ENCODE measurements around the gene PPP1R13B.
"Not testable (repeated sequence)": the region's sequence is repeated elsewhere in the genome, so short reads cannot be mapped to it uniquely, and the experiment has no call there.

The PPP1R13B gene

DNA sequence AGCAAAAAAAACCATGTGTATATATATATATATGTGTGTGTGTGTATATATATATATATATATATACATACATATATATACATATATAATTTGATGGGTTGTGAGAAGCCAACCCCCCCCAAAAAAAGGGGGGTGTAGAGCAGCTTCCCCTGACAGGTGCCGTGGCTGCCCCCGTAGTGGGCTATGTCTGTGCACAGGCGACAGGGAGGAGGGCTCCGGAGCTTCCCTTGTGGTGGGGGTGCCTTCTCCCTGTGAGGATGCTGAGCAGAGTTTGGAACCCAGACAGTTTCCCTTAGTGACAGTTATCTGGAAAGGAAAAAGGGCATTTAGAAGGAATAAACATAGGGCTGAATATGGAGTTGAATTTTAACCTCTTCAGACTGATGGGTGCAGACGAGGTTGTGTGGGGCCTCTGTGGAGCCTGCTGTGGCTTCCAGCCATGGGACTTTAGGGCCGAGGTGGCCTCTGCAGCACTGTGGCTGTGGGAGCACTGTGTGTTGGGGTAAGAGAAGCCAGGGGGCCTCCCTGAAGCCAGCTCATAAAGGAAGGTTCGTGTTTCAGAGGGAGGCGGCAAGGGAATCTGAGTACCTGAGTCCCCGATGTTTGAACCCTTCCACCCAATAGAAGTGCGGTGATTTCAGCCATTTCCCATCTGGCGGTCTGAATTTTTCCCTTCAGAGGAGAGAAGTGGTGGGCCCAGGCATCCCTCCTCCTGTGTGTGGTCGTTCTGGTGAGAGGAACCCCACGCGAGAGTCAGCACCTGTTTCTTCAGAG, 151.9 kb downstream of the PPP1R13B start:
- DNase-seq = no peak

- no peak for DNase-seq
These were observed 152.8 kb downstream of the PPP1R13B start for GRCh38 chr14:103694572-103695026.

GRCh38 chr14:103693515-103693914, 153.9 kb downstream of the PPP1R13B start:
- DNase-seq = no peak

- no peak for DNase-seq
These were observed 154.5 kb downstream of the PPP1R13B start for GRCh38 chr14:103692871-103693270.

DNA sequence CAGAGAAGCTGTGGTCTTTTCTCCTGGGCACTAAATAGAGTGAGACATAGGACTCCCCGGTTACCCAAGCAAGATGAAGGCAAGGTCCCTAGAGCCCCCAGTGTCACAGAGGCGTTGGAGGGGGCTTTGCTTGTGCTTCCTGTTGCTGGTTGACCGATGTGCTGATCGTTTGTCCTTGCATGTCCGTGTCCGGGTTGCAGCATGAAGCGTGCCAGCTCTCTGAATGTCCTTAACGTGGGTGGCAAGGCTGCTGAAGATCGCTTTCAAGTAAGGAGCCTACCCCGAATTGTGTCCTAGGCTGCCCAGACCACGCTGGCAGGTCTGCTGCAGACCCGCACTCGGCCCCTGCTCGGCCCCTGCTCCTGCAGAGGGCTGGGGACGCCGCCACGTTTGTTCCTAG, 155.2 kb downstream of the PPP1R13B start:
- no peak for DNase-seq

GRCh38 chr14:103691655-103692054, 155.7 kb downstream of the PPP1R13B start:
- not testable (repeated sequence) for DNase-seq

GRCh38 chr14:103690332-103690731, 157.0 kb downstream of the PPP1R13B start:
- DNase-seq = no peak

DNA sequence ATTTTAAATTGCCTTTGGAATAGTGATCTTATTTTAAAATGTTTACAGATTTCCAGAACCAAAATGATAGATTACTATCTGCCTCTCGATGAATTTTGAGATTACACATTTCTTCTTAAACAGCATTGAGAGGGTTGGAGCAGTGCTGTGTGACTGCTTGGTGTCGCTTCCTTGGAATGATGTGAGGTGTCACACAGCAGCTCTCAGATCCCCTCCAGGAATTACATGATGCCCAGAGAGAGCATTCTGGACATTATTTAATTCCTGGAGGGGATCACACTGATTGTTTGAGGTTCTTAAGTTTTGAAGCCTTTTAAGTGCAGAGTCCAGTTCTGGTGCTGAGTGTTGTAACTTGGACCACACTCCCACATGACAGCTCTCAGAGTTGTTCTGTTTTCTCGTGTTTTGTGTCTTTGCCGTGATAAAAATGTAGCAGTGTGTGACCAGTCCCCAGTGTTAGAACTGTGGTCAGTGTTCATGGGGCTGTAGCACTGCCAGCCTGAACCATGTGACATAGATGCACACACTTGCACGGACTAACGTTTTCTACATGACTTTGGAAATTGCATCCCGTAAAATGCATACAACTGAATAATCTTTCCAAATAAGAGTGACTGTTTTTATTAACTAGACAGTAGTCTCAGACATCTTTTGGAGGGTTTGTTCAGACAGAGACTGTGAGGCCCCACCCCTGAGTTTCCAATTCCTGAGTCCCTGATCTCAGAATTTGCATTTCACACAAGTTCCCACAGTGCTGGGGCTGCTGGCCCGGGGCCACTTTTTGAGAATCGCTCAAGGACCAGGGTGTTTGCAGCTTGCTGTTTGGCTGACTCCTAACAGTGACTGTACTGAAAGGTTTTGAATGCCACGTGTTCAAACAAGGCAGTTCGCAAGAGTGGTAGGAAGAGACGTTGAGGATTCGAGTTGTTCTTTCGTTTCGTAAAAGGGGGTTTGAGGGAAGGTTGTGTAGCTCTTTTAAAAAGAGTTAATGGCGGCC, 158.2 kb downstream of the PPP1R13B start:
- DNase-seq = no peak

GRCh38 chr14:103688441-103688840, 158.9 kb downstream of the PPP1R13B start:
- DNase-seq = no peak

DNA sequence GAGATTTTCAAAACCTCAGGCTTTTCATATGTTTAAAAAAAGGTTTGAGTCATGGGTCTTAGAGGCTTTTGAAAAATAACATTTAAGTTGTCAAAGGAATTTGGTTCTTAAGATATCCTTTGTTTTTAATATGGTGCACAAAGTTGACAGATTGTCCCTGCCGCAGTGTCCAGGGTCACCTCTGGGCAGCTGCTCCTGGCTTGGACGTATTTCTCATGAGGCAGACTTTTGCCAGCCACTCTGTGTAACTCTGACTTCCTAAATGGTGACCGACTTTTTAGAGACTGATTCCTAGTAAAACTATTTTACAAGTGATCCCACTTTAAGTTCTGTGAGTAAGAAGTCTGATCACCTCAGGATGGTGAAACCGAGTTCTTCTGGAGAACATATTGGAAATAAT, 159.7 kb downstream of the PPP1R13B start:
- no peak for DNase-seq

GRCh38 chr14:103686831-103687485, 160.4 kb downstream of the PPP1R13B start:
- DNase-seq = no peak

DNA sequence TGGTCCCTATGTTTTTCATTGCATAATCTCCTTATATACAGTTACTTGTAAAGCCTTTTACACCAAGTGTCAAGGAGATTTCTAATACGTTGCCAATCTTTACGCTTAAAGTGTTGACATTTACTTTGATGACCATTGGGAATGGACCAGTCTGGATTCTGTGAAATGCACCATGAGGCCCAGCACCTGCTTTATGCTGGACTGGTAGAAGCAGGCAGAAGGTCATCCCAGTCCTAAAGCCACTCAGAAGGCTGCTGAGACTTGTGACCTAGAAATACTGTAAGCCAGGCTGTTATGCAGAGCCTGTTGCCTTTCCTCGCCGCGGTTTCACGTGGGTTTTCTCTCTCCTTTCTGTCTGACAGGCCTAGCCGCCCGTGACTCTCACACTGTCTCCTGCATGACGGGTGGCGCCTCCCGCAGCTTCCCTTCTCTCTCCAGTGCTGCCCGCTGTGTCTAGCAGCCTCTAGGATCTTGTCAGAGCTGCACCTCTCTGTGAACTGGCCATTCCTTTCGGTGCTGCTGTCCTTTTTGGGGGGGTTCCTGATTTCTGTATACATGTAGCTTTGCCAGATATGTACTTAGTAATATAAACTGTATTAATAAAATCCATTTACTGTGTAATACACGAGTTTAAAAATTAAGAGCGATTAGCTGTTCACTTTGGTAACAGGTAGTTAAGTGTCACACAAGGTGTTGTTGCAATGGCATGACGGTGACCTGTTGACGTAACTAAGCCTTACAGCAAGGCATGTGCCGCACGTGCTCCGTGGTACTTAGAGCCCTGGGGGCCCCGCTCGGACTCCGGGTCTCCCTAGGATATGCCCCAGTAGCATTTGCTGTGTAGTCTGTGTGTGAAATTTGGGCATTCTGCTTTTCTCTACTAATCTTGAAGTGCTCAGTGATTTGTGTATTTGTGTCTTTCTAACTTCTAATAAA, 161.8 kb downstream of the PPP1R13B start:
- no peak for DNase-seq

- no peak for DNase-seq
These were observed 162.5 kb downstream of the PPP1R13B start for GRCh38 chr14:103684871-103685270.

GRCh38 chr14:103684471-103684870, 162.9 kb downstream of the PPP1R13B start:
- DNase-seq = no peak
